ENCODE results near the gene CCNO.
A peak's percentile ranks its signal among the peaks of the same experiment; 100 is the strongest.

CCNO gene

GRCh38 chr5:55222985-55223811 is 10.2 kb downstream of the CCNO start:
- DNase-seq, result no peak

- DNase-seq, result no peak
These were observed 11.1 kb downstream of the CCNO start for GRCh38 chr5:55222092-55222984.

GRCh38 chr5:55220433-55221185 is 12.8 kb downstream of the CCNO start:
- no peak for DNase-seq

- no peak for DNase-seq
These were observed 13.6 kb downstream of the CCNO start for GRCh38 chr5:55219770-55220169.

- no peak for DNase-seq
These were observed 14.4 kb downstream of the CCNO start for GRCh38 chr5:55218967-55219366.

GRCh38 chr5:55211184-55211874 is 22.1 kb downstream of the CCNO start:
- no peak for DNase-seq

- no peak for DNase-seq
These were observed 28.4 kb downstream of the CCNO start for GRCh38 chr5:55205001-55205400.

- DNase-seq, result no peak
These were observed 42.2 kb downstream of the CCNO start for GRCh38 chr5:55191165-55191564.

- no peak for DNase-seq
These were observed 44.5 kb downstream of the CCNO start for GRCh38 chr5:55188656-55189540.

- DNase-seq, result peak in 1 of 2 experiments; percentile 40
These were observed 46.0 kb downstream of the CCNO start for GRCh38 chr5:55187370-55187769.

Data from Kasumi-1 (cell line).